LNCaP clone FGC (cell line): ENCODE results near the gene LTC4S.

ENCODE experiments used
- DNase-seq: peaks from one replicate; pipeline ENCODE4 v3.0.0-alpha.2; 2011; ENCODE audit warnings: low read depth
- H3K4me3 ChIP-seq: 2 replicates; pipeline ENCODE4 v1.5.1; 2011; ENCODE audit warnings: mild to moderate bottlenecking, low read depth, low read length, control low read depth
- TF ChIP-seq, protein P1 (sequence below): IDR thresholded peaks from 2 replicates; pipeline ENCODE4 v1.5.1; 2012; ENCODE audit warnings: mild to moderate bottlenecking; ENCODE audit not compliant: control insufficient read depth, insufficient read depth; ENCODE audit errors: extremely low read depth

LTC4S gene

DNA sequence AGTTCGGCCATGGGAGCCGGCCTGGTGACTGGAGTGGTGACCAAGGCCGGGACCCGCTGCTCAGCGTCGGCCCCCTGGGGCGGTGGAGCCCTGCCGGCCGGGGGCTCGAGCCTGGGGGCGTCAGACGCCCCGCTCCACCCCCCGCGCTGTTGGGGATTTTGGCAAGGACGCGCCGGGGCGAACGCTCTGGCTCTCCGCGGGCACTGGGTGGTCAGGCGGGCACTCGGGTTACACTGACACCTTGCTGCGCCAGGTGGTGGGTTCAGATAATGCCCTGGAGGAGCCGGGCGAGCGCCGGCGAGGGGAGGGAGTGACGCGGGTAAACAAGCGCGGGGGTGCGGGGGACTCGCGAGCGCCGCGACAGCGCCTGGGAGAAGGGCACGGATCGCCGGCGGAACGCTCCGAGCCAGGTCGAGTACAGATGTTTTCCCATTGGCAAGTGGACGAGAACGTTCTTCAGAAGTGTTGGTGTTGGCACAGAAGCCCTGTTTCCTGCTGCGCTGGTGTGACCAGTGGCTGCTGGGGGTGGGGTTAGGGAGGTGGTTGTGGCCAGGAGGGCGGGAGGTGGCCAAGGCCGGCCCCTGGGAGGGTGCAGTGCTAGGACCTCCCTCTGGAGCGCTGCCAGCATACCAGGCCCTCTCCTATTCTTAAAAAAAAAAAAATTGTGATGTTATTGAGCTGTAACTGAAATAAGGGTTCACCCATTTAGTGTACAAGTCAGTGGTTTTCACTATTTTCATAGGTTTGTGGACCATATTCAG, 27.7 kb downstream of the LTC4S start:
- peak overlapping the region; percentile 96 for H3K4me3 ChIP-seq
- TF ChIP-seq, protein P1, sequence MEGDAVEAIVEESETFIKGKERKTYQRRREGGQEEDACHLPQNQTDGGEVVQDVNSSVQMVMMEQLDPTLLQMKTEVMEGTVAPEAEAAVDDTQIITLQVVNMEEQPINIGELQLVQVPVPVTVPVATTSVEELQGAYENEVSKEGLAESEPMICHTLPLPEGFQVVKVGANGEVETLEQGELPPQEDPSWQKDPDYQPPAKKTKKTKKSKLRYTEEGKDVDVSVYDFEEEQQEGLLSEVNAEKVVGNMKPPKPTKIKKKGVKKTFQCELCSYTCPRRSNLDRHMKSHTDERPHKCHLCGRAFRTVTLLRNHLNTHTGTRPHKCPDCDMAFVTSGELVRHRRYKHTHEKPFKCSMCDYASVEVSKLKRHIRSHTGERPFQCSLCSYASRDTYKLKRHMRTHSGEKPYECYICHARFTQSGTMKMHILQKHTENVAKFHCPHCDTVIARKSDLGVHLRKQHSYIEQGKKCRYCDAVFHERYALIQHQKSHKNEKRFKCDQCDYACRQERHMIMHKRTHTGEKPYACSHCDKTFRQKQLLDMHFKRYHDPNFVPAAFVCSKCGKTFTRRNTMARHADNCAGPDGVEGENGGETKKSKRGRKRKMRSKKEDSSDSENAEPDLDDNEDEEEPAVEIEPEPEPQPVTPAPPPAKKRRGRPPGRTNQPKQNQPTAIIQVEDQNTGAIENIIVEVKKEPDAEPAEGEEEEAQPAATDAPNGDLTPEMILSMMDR: peak; percentile 12; the same call in 1 of the 2 replicates
- DNase-seq: peak; percentile 98

DNA sequence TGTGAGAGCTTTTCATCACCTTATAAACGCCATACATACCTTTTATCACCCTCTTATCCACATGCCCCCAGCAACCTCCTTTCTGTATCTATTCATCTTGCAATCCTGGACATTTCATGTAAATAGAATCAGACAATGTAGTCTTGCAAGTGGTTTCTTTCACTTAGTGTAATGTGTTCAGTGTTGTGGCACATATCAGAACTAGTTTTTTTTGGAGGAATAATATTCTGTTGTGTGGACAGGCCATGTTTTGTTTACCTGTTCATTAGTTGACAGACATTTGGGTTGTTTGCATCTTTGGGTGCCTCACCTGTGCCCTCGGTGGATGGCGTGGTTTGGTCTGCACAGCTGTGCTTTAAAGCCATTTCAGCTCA, 28.3 kb downstream of the LTC4S start:
- TF ChIP-seq, protein P1: no peak
- no peak for DNase-seq
- H3K4me3 ChIP-seq: peak overlapping the region; percentile 96

DNA sequence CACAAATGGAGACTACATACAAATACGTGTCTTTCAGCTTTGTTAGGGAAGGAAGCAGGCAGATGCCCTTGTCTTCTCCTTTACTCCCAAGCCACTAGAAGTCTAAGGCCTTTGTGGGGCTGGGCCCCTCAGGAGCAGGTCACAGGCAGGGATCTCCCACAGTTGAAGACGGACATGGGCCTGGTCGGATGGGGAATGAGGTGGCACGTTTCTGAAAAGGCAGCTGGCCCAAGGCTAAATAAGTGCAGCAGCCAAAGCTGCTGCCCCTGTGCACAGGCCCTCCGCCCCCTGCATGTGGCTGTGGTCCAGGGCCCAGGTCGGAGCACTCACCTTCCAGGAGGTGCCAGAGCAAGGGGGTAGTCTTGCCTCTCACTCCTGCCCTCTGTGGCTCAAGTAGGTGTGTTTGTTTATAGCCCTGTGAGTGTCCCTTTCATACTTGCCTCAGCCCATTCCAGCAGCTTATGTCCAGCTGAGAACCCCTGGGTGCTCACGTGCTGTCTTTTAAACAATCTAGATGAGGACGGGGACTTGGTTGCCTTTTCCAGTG, 28.7 kb downstream of the LTC4S start:
- peak overlapping the region; percentile 96 for H3K4me3 ChIP-seq
- TF ChIP-seq, protein P1: no peak
- DNase-seq: no peak

DNA sequence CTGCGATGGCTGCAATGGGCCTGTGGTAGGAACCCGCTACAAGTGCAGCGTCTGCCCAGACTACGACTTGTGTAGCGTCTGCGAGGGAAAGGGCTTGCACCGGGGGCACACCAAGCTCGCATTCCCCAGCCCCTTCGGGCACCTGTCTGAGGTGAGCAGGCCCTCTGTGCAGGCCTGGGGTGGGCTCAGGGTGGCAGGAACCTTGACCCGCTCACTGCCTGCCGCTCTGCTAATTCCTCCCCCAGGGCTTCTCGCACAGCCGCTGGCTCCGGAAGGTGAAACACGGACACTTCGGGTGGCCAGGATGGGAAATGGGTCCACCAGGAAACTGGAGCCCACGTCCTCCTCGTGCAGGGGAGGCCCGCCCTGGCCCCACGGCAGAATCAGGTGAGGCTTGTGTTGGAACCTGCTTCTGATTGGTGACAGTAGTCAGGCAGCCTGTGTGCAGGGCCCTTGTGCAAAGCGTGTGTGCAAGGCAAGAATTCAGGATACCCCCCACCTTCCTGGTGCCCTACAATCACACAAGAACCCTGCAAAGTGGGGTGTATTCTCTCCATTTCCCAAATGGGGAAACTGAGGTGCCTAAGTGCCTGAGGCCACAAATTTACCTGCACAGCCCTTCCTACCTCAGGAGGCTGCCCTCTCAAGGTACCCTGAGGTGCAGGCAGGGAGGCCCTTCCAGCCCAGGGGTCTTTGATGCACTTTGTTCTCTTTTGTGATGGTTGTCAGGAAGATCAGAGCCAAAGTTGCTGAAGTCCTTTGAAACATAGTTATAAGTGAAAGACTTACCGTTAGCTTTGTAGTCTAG, 30.4 kb downstream of the LTC4S start:
- no peak overlapping the region for H3K4me3 ChIP-seq
- TF ChIP-seq, protein P1: no peak
- no peak for DNase-seq

DNA sequence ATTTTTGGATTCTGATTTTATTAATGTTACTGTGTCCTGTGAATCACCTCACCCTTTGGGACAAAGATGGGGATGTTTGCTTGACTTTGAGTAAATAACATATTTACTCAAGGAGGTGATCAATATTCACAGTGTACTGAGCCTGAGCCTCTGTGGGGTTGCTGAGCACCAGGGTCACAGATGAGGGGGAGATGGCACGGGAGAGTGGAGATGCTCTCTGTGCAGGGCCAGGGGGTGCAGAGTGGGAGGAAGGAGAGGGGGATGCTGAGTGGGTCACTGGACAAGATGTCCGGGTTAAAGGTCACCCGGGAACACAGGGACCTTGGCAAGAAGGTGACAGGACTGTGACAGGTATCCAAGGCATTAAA, 30.9 kb downstream of the LTC4S start:
- no peak overlapping the region for H3K4me3 ChIP-seq
- no peak for DNase-seq
- TF ChIP-seq, protein P1: no peak

DNA sequence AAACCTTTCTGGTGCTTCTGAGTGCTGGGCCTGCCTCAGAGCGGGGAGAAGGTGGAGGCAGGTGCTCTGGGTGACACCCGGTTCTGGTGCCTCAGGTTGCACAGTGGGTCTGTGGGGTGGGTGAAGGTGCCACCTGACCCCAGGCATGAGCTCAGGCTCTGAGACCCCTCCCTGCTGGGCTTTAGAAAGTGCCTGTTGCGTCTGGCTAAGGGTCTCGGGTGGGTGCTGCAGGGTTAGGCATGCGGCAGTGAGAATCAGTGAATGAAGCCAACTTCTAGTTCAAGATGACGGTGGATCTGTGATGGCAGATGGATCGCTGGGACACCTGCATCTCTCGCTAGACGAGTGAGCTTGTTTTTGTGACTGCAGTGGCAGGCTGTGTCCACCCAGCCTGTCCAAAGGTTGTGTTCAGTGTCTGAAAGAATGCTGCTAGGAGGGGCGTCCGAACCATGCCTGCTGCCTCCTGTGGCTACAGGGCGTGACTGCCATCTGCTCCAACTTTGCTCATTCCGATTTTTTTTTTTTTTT, 31.9 kb downstream of the LTC4S start:
- DNase-seq: no peak
- H3K4me3 ChIP-seq: no peak overlapping the region
- TF ChIP-seq, protein P1: no peak
